Ectodermal cell (in vitro differentiated cells): Measurements from ENCODE around the gene ARHGAP15.

ENCODE experiments used
- H3K27ac ChIP-seq: 2 replicates; pipeline ENCODE4 v1.7.0; 2013; ENCODE audit warnings: mild to moderate bottlenecking, low read depth, low read length; ENCODE audit not compliant: insufficient read depth, poor library complexity, severe bottlenecking
- H3K27me3 ChIP-seq: 2 replicates; pipeline ENCODE4 v1.7.0; 2013; ENCODE audit warnings: mild to moderate bottlenecking, low read length; ENCODE audit not compliant: insufficient read depth, control insufficient read depth, poor library complexity, severe bottlenecking
- H3K36me3 ChIP-seq: one replicate; pipeline ENCODE4 v1.7.0; 2013; ENCODE audit warnings: low read length; ENCODE audit not compliant: control insufficient read depth, insufficient read depth
- H3K4me1 ChIP-seq: one replicate; pipeline ENCODE4 v1.7.0; 2013; ENCODE audit warnings: low read length; ENCODE audit not compliant: control insufficient read depth, insufficient read depth
- H3K4me3 ChIP-seq: 2 replicates; pipeline ENCODE4 v1.7.0; 2013; ENCODE audit warnings: low read depth, low read length, control low read depth; ENCODE audit not compliant: insufficient read depth
- H3K9me3 ChIP-seq: 2 replicates; pipeline ENCODE4 v1.7.0; 2013; ENCODE audit warnings: mild to moderate bottlenecking, low read length, moderate library complexity; ENCODE audit not compliant: control insufficient read depth
- WGBS, 2 experiments: methylation state at CpG; one replicate each; pipeline ENCODE4 v1.1.7; 2013; ENCODE audit warnings: missing lambda C conversion rate in 2 of 2; 5-methylcytosine and 5-hydroxymethylcytosine counted together

Gene ARHGAP15

DNA sequence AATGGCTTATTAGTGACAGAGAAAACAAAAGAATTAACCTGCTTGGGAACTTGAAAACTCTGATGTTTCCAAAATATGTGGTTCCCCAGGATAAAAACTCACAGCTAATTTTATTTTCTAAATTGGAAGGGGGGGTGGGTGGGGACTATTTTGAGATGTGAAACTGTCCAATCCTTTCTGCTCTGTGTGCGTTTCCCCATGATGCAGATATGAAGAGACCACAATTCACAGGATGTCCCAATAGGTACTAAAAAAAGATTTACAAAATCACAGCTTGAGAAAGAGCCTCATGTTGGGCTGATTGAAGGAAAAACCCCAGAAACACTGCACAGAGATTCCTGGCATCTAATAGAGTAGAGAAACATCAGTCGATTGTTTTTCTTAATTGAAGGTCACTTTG is 273.2 kb downstream of the ARHGAP15 start:
- Histone ChIP-seq H3K36me3 (no peaks in the 10 kb centered on the region), H3K27ac (no peak overlapping the region), H3K4me1 (no peaks in the 10 kb centered on the region), H3K27me3 (no peaks in the 10 kb centered on the region), H3K9me3 (no peaks in the 10 kb centered on the region), H3K4me3 (no peak overlapping the region)
- WGBS, 2 experiments: 84 to 91% methylated on average over 2 of the region's 2 CpGs

DNA sequence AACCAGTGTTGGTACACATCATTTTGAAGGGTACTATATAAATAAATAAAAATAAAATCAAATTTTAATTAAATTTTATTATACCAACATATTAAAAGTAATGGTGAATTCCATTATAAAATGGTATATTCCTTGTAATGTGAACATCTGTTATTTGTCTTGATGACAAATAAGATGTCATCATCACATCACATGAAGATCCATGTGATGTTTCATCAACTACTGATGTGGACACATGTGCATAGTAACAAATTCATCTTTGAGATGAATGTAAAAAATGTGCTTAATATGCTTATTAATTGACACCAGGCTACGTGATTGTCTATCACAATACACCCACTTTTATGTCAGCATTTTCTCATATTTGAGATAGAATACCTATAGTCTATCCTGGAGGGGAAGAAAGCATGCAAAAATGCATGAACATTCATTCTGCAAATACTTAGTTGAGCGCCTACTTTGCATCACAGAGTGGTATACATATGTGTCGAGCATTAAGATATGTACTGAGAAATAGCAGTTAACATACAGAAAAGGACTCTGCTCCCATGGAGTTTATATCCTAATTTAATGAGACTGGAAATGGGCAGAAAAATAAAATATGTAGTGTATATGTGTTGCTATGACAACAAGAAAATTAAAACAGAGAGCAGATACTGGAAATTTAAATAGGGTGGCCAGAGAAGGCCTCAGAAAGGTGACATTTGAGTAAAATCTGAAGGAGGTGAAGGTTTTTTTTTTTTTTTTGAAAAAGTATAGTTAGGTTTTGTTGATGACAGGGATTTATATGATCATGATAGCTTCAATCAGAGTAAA is 281.1 kb downstream of the ARHGAP15 start:
- Histone ChIP-seq H3K4me3 (no peak overlapping the region), H3K36me3 (no peaks in the 10 kb centered on the region), H3K27me3 (no peaks in the 10 kb centered on the region), H3K4me1 (no peaks in the 10 kb centered on the region), H3K27ac (no peak overlapping the region), H3K9me3 (no peaks in the 10 kb centered on the region)
- 89 to 94% methylated on average over 3 of the region's 3 CpGs for WGBS, 2 experiments

DNA sequence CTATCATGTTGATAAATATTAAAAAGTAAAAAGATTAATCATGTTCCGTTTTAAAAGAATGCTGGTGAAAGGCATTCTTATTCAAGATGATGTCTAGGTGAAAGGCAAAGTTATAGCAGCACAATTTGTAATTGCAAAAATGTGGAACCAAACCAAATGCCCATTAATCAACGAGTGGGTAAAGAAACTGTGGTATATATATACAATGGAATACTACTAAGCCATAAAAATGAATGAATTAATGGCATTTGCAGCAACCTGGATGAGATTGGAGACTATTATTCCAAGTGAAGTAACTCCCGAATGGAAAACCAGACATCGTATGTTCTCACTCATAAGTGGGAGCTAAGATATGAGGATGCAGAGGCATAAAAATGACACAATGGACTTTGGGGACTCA is 286.4 kb downstream of the ARHGAP15 start:
- no peaks in the 10 kb centered on the region for H3K9me3 ChIP-seq
- no peak overlapping the region for H3K27ac ChIP-seq
- no peak overlapping the region for H3K4me3 ChIP-seq
- H3K4me1 ChIP-seq: no peaks in the 10 kb centered on the region
- H3K27me3 ChIP-seq: no peaks in the 10 kb centered on the region
- 97 to 99% methylated on average over 3 to 4 of the region's 4 CpGs for WGBS, 2 experiments
- no peaks in the 10 kb centered on the region for H3K36me3 ChIP-seq

DNA sequence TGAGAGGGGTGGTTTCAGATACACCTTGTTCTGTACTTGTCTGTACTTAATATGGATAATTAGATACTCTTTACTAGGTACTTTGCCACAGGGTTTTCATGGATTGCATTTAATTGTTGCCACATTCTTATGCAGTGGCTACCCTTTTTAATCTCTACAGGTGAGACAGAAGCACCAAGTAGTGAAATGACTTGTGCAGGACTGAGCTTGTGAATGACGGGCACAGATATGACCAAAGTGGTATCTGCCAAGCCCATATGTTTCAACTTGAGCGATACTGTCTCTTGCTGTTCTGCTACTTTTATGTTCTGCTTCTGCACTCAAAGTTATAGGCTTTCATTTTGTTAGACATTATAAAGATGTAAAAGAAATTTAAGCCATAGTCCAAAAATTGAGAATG is 288.2 kb downstream of the ARHGAP15 start:
- Histone ChIP-seq H3K9me3 (no peaks in the 10 kb centered on the region), H3K27ac (no peak overlapping the region), H3K4me3 (no peak overlapping the region), H3K4me1 (no peaks in the 10 kb centered on the region), H3K36me3 (no peaks in the 10 kb centered on the region), H3K27me3 (no peaks in the 10 kb centered on the region)
- 91 to 98% methylated on average over 2 of the region's 2 CpGs for WGBS, 2 experiments

DNA sequence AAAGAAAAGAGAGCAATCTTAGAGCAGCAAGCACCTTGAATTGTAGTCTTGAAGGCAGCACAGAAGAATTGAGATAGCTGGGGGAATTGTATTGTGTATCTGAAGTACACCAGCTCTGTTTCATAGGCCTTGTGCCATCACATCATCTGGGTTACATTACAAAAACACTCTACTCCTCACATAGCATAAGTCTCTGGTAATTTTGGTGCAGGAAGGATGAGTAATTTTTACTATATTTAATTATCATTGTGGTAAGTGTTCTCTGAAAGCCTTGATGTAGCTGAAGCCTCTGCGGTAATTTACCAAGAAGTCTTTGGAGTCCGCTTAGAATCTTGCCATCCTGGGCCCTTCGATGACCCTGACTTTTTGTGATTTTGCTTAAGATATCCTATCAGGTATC is 291.1 kb downstream of the ARHGAP15 start:
- Histone ChIP-seq H3K27me3 (no peaks in the 10 kb centered on the region), H3K4me1 (no peaks in the 10 kb centered on the region), H3K4me3 (no peak overlapping the region), H3K27ac (no peak overlapping the region), H3K9me3 (no peaks in the 10 kb centered on the region), H3K36me3 (no peaks in the 10 kb centered on the region)
- 63 to 64% methylated on average over 3 of the region's 3 CpGs for WGBS, 2 experiments

DNA sequence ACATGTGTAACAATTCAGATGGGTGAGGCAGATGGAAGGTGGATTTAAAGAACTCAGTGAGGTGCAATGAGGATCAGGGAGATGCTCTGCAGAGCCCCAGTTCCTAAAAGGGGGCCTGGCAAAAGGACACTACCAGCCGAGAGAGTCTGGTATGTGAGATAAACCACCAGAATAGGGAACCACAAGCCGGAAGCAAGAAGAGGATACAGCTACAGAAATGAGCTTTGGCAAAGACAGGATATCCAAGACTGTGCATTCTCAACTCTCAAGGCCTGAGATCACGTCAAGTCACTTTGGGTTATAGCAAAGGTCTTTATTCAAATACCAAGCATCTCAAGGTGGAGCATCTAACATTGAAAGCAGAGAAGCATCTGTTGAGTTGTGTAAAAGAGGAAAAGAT is 293.5 kb downstream of the ARHGAP15 start:
- WGBS, 2 experiments: 93 to 97% methylated on average over 3 of the region's 3 CpGs

DNA sequence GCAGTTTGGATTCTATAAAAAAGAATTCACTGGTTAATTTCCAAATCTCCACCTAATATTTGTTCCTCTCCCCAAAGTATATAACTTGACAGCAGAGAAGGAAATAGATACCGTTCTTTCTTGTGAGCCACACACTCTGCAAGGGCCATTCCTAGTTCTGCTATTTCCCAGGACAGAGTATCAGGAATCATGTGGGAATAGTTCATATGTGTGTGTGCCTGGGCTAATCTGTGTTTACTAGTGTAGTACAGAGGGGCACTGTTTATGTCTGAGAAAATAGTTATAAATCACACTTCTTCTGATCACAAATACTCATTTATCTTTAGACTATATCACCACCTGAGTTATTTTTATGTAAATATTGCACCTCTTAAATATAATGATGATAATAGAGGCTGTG is 296.7 kb downstream of the ARHGAP15 start:
- Histone ChIP-seq H3K36me3 (no peaks in the 10 kb centered on the region), H3K9me3 (no peaks in the 10 kb centered on the region), H3K27me3 (no peaks in the 10 kb centered on the region), H3K4me1 (no peaks in the 10 kb centered on the region), H3K4me3 (no peak overlapping the region), H3K27ac (no peak overlapping the region)
- 95 to 100% methylated on average over 1 of the region's 1 CpG for WGBS, 2 experiments

More for the DNA sequence above, 293.5 kb downstream of the ARHGAP15 start:
- H3K36me3 ChIP-seq: no peaks in the 10 kb centered on the region
- no peak overlapping the region for H3K4me3 ChIP-seq
- no peaks in the 10 kb centered on the region for H3K9me3 ChIP-seq
- H3K27ac ChIP-seq: no peak overlapping the region
- no peaks in the 10 kb centered on the region for H3K27me3 ChIP-seq
- no peaks in the 10 kb centered on the region for H3K4me1 ChIP-seq

DNA sequence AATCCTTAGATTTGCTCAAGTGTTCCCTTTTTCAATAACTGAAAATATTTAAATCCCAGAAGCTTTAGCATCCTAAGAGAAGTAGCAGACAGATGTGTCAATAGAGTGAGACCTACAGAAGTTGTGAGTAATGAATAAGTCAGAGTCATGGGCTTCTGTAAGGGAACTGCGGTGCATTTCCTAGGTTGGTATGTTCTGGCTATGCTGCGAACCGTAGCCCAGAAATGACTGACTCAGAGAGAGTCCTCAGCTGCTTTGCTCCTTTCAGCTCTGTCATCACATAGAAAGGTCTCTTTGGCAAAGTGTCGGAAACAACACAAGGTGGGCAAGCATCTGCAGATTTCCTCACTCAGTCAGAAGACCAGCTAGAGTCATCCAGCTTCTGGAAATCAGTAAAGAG is 297.1 kb downstream of the ARHGAP15 start:
- no peak overlapping the region for H3K27ac ChIP-seq
- no peaks in the 10 kb centered on the region for H3K4me1 ChIP-seq
- no peaks in the 10 kb centered on the region for H3K36me3 ChIP-seq
- WGBS, 2 experiments: 93 to 96% methylated on average over 4 of the region's 4 CpGs
- no peaks in the 10 kb centered on the region for H3K9me3 ChIP-seq
- H3K4me3 ChIP-seq: no peak overlapping the region
- H3K27me3 ChIP-seq: no peaks in the 10 kb centered on the region

DNA sequence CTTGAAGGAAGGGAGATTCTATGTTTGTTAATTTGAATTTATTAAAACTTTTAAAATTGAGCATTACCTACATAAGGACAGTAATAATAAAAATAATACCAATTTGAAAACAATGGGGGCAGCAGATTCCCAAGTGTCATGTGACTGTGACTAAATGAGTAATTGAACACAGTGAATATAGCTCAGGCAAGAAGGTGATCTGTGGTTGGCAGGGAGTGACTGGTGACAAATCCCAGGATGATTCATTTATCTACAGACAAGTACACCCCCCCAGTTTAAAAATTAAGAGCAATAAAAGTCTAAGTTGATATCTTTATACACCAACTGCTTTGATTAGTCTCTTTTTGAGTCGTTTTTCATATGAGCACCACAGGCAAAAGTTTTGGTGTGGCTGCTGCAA is 299.5 kb downstream of the ARHGAP15 start:
- no peaks in the 10 kb centered on the region for H3K4me1 ChIP-seq
- no peaks in the 10 kb centered on the region for H3K9me3 ChIP-seq
- no peak overlapping the region for H3K27ac ChIP-seq
- 100% methylated on average over 1 of the region's 1 CpG for WGBS, 2 experiments
- no peaks in the 10 kb centered on the region for H3K27me3 ChIP-seq
- H3K4me3 ChIP-seq: no peak overlapping the region
- H3K36me3 ChIP-seq: no peaks in the 10 kb centered on the region

DNA sequence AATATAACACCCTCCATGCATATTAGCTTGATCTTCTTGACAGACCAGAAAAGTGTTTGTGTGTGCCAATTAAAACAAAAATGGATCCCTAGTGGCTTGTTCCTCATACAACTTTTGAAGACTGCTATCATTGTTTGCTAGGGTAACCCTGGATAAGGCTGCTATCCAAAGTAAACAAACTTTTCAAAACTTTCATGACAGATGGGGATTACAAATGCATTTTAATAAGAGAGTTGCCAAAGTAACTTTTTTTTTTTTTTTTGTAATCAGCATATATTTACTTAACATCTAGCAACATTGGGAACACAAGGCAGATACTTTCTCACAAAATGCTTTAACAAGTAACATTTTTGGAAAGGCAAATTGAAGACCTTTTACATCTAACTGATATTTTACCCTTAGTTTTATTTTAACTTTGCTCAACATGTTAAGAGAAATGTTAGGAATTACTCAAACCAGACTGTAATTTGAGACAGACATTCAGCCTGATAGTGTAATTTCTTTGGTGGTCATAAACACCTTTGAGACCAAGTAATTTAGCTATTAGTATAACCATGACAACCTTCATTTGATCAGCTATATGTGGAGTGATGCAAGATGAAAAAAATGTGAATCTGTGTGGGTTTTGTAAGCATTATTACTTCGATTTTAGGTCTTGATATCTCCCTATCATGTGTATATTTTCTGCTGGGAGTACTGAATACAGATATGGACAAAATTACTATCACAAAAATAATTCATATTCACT is 300.9 kb downstream of the ARHGAP15 start:
- H3K9me3 ChIP-seq: no peaks in the 10 kb centered on the region
- no peaks in the 10 kb centered on the region for H3K27me3 ChIP-seq
- no peak overlapping the region for H3K27ac ChIP-seq
- WGBS, 2 experiments: 86 to 100% methylated on average over 1 of the region's 1 CpG
- no peaks in the 10 kb centered on the region for H3K4me1 ChIP-seq
- no peaks in the 10 kb centered on the region for H3K36me3 ChIP-seq
- H3K4me3 ChIP-seq: no peak overlapping the region
